Fibroblast of lung (primary cell): ENCODE measurements around the gene ADRA1B. TPM values are rescaled to one million over a fixed set of nuclear protein-coding genes. Genes with fewer than 3 reads are reported as not detected.

Experiments
- DNase-seq, 2 donors: peaks; one replicate each; pipeline versions ENCODE4 v3.0.0 to v3.0.0-alpha.2; 2010; ENCODE audit warnings: low read depth in 2 of 2
- H2AFZ ChIP-seq: 2 replicates; pipeline ENCODE4 v1.5.1; 2012; ENCODE audit warnings: low read length, control low read depth, inconsistent platforms
- H3K27ac ChIP-seq: 2 replicates; pipeline ENCODE4 v1.5.1; 2011; ENCODE audit warnings: low read length, control low read depth; ENCODE audit not compliant: insufficient read depth
- H3K27me3 ChIP-seq: 2 replicates; pipeline ENCODE4 v1.5.1; 2011; ENCODE audit warnings: mild to moderate bottlenecking, low read length; ENCODE audit not compliant: control insufficient read depth, insufficient read depth
- H3K36me3 ChIP-seq: 2 replicates; pipeline ENCODE4 v1.5.1; 2011; ENCODE audit warnings: low read length; ENCODE audit not compliant: control insufficient read depth, insufficient read depth
- H3K4me1 ChIP-seq: 2 replicates; pipeline ENCODE4 v1.5.1; 2011; ENCODE audit warnings: low read length; ENCODE audit not compliant: control insufficient read depth, insufficient read depth; ENCODE audit errors: extremely low read depth
- H3K4me2 ChIP-seq: 2 replicates; pipeline ENCODE4 v1.5.1; 2011; ENCODE audit warnings: low read length, control low read depth; ENCODE audit not compliant: insufficient read depth; ENCODE audit errors: extremely low read depth
- H3K4me3 ChIP-seq, 4 experiments: fragments of 200-600 bp in 1 of 4; sonication (generic) in 1 of 4; replicated peaks in 1 of 4; 2 replicates each; pipeline ENCODE4 v1.5.1; 2011 to 2016; ENCODE audit warnings: low read length in 4 of 4, low read depth in 3 of 4, mild to moderate bottlenecking in 3 of 4, control low read depth in 2 of 4, inconsistent platforms in 1 of 4, mixed read lengths in 1 of 4; ENCODE audit not compliant: insufficient read depth in 1 of 4; ENCODE audit errors: control extremely low read depth in 1 of 4
- H3K79me2 ChIP-seq: 2 replicates; pipeline ENCODE4 v1.5.1; 2012; ENCODE audit warnings: mild to moderate bottlenecking, low read length, inconsistent platforms; ENCODE audit not compliant: control insufficient read depth, insufficient read depth
- H3K9ac ChIP-seq: 2 replicates; pipeline ENCODE4 v1.5.1; 2011; ENCODE audit warnings: mild to moderate bottlenecking, low read length, control low read depth; ENCODE audit not compliant: insufficient read depth
- H3K9me3 ChIP-seq: 2 replicates; pipeline ENCODE4 v1.5.1; 2012; ENCODE audit warnings: low read depth, low read length; ENCODE audit not compliant: control insufficient read depth, insufficient read depth
- H4K20me1 ChIP-seq: 2 replicates; pipeline ENCODE4 v1.5.1; 2011; ENCODE audit warnings: low read length; ENCODE audit not compliant: control insufficient read depth, insufficient read depth; ENCODE audit errors: extremely low read depth
- CTCF ChIP-seq, 2 donors: IDR thresholded peaks in 1 of 2; conservative IDR thresholded peaks in 1 of 2; 1 replicate in 1 of 2; 2 replicates in 1 of 2; pipeline ENCODE4 v1.5.1; 2011 to 2012; ENCODE audit warnings: low read length in 2 of 2, control low read depth in 1 of 2, inconsistent platforms in 1 of 2, low read depth in 1 of 2, mild to moderate bottlenecking in 1 of 2
- EZH2 ChIP-seq: IDR thresholded peaks from 2 replicates; pipeline ENCODE4 v1.5.1; 2012; ENCODE audit warnings: low read length, control low read depth, mild to moderate bottlenecking; ENCODE audit errors: missing control alignments
- polyA plus RNA-seq, 2 donors: library from polyadenylated mRNA; depleted of rRNA in 1 of 2; stranded (reverse) in 1 of 2; unstranded in 1 of 2; fragments of >200 nt; gene quantifications; 2 replicates each; pipeline ENCODE4 v1.2.1, GENCODE V29; 2011 to 2012; ENCODE audit warnings: missing spikeins in 1 of 2
- total RNA-seq: library from RNA; depleted of rRNA; stranded (reverse); fragments of >200 nt; gene quantifications from 2 replicates; pipeline ENCODE4 v1.2.1, GENCODE V29; 2014

Gene ADRA1B
- total and polyA plus RNA-seq, 2 donors (not counting 1 experiment from before 2014, with no cell fraction given): 0.99 to 1.7 TPM

DNA sequence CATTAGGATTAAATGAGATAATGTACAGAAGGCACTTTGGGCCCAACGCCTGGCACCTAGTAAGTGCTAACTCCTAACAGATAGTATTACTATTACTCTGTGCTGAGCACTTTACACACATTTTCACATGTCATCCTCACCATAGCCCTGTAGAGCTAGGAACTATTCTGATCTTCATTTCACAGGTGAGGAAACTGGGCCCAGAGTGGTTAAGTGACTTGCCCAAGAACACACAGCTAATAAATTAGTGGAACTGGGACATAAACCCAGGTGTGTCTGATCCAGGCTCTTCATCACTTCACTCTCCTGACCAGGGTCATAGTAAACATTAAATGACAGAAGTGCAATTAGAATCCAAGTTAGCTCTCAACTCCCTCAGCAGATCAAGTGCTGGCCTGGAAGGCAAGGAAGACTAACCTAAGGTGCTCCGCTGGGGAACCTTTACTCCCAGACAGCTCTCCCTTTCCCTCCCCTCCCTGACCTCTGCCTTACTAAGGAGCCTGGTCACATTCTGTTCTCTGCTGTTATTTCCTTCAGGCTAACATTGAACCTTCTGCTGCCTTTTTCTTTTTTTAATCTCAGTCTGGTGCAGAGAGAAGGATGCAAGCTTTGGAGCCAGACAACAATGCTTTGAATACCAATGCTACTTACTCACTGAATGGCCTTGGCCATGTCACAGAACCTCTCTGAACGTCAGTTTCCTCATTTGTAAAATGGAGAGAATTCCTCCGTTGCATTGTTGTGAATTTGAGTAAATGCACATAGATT, 4.1 kb upstream of the ADRA1B start:
- no peak for TF ChIP-seq EZH2
- TF ChIP-seq CTCF (conservative IDR thresholded peaks at IDR 0.05 in 1 of 2, IDR thresholded peaks at IDR 0.05 in 1 of 2; ENCODE audit: low read depth in 1 of 2, low read length in 2 of 2): no peak
- Histone ChIP-seq H3K4me3 (no peak overlapping the region), H3K9ac (no peak overlapping the region), H3K27me3 (peaks cover 2% of the 10 kb centered on the region), H3K27ac (no peak overlapping the region), H3K4me2 (no peak overlapping the region), H4K20me1 (no peaks in the 10 kb centered on the region), H3K36me3 (no peaks in the 10 kb centered on the region), H3K79me2 (no peaks in the 10 kb centered on the region), H2AFZ (no peak overlapping the region), H3K9me3 (no peaks in the 10 kb centered on the region), H3K4me1 (peaks cover 9% of the 10 kb centered on the region)
- peak; percentile 72 to 86 for DNase-seq

- Histone ChIP-seq H3K4me1 (peaks cover 9% of the 10 kb centered on the region), H3K79me2 (no peaks in the 10 kb centered on the region), H3K4me2 (no peak overlapping the region), H4K20me1 (no peaks in the 10 kb centered on the region), H3K36me3 (no peaks in the 10 kb centered on the region), H3K27me3 (peaks cover 2% of the 10 kb centered on the region), H3K9ac (no peak overlapping the region), H3K27ac (peak overlapping the region; percentile 6), H2AFZ (no peak overlapping the region), H3K9me3 (no peaks in the 10 kb centered on the region), H3K4me3 (no peak overlapping the region)
- DNase-seq: peak; percentile 83 to 90
- TF ChIP-seq EZH2 (no peak), CTCF (conservative IDR thresholded peaks at IDR 0.05 in 1 of 2, IDR thresholded peaks at IDR 0.05 in 1 of 2; ENCODE audit: low read depth in 1 of 2, low read length in 2 of 2) (no peak)
Measured at GRCh38 chr5:159913048-159913447, 3.2 kb upstream of the ADRA1B start.

DNA sequence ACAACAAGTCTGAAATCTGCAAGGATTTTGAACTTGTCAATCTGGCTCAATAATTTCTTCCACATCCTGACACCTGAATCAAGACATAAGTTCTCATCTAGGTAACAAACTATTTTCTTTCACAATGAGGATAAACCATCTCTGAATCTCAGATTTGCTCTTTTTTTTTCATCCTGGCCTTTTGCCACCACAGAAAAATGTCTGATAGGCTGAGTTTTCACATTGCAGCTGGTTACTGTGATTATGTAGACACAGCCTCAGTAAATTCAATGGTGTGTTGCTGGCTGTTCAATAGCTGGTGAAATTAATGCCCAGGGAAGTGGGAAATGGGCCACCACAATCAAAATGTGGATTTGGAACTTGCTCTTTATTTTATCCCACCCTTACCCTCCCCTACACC, 2.8 kb upstream of the ADRA1B start:
- H3K79me2 ChIP-seq: no peaks in the 10 kb centered on the region
- no peak overlapping the region for H3K9ac ChIP-seq
- H3K27me3 ChIP-seq: peaks cover 2% of the 10 kb centered on the region
- H4K20me1 ChIP-seq: no peaks in the 10 kb centered on the region
- no peak overlapping the region for H3K4me3 ChIP-seq
- TF ChIP-seq EZH2 (no peak), CTCF (conservative IDR thresholded peaks at IDR 0.05 in 1 of 2, IDR thresholded peaks at IDR 0.05 in 1 of 2; ENCODE audit: low read depth in 1 of 2, low read length in 2 of 2) (no peak)
- no peak overlapping the region for H3K4me2 ChIP-seq
- peaks cover 9% of the 10 kb centered on the region for H3K4me1 ChIP-seq
- peak in 1 of 2 donors; percentile 66 for DNase-seq
- H3K27ac ChIP-seq: peak overlapping the region; percentile 6
- no peaks in the 10 kb centered on the region for H3K36me3 ChIP-seq
- no peaks in the 10 kb centered on the region for H3K9me3 ChIP-seq
- no peak overlapping the region for H2AFZ ChIP-seq
